ENCODE results near the gene GMCL1.

The GMCL1 gene, protein sequence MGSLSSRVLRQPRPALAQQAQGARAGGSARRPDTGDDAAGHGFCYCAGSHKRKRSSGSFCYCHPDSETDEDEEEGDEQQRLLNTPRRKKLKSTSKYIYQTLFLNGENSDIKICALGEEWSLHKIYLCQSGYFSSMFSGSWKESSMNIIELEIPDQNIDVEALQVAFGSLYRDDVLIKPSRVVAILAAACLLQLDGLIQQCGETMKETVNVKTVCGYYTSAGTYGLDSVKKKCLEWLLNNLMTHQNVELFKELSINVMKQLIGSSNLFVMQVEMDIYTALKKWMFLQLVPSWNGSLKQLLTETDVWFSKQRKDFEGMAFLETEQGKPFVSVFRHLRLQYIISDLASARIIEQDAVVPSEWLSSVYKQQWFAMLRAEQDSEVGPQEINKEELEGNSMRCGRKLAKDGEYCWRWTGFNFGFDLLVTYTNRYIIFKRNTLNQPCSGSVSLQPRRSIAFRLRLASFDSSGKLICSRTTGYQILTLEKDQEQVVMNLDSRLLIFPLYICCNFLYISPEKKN

DNA sequence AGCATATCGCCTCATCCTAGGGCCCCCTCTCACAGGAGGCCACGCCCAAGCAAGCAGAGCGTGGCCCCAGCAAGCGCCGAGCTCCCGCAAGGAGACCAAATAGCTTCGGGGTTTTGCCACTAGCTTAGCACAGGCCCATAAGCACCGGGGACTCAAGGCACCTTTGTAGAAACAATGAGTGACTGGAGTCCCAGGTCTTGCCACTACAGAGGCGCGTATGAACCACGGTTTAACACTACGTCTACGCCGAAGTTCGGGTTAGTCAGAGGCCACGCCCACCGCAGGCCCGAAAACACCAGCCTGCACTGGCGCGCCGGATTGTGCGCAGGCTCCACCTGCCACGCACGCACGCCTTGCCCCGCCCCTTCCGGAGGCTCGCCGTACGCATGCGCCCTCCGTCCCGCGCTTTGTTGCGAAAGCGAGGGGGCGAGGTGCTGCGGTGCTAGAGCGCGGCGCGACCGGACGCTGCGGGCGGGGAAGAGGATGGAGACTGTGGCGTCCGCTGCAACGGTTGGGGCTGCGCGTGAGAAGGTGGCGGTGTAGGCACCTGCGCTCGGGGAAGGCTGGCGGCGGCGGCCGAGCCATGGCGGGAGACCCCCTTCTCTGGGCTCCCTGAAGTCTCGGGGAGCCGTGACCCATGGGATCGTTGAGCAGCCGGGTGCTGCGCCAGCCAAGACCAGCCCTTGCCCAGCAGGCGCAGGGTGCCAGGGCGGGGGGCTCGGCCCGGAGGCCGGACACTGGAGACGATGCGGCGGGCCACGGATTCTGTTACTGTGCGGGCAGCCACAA, at the start of gene GMCL1:
Gene GMCL1, plus strand, starts transcription at position 405 of the 789 bp plus-strand sequence. Its CDS starts 233 bp downstream, at position 638.
- peaks cover 4% of the 10 kb centered on the region for H3K4me1 ChIP-seq (ENCODE audit: control insufficient read depth, insufficient read depth, low read length)
- H3K27me3 ChIP-seq (ENCODE audit: control insufficient read depth, insufficient read depth, low read length) = no peaks in the 10 kb centered on the region
- peak within 1 kb of the TSS; percentile 76 for H3K4me3 ChIP-seq (ENCODE audit: low read length)
- H3K9ac ChIP-seq (ENCODE audit: low read length) = peak within 1 kb of the TSS; percentile 86
- H3K27ac ChIP-seq (ENCODE audit: low read depth, low read length) = peak within 1 kb of the TSS; percentile 99
- H3K36me3 ChIP-seq (ENCODE audit: control insufficient read depth, insufficient read depth, low read length) = no peaks in the 10 kb centered on the region

DNA sequence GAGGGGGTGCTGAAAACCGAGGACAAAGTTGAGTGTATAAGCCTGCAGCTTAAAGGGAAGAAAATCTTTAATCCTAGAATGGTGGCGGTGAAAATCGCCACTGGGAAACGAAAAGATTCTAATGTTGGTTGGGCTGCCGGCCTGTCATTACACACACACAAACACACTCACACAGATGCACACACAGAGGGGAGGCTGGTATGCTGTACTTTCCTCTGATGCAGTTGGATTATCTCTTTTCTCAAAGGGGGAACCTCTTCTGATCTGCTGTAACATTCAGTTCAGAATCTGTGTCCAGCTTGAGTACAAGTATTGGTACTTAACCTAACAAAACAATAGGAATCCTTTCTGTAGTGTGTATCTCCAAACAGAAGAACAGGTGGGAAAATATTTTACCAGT, 48.5 kb upstream of the GMCL1 start:
- no peak overlapping the region for H3K27ac ChIP-seq (ENCODE audit: low read depth, low read length)
- H3K9ac ChIP-seq (ENCODE audit: low read length) = no peak overlapping the region
- no peaks in the 10 kb centered on the region for H3K36me3 ChIP-seq (ENCODE audit: control insufficient read depth, insufficient read depth, low read length)
- H3K27me3 ChIP-seq (ENCODE audit: control insufficient read depth, insufficient read depth, low read length) = no peaks in the 10 kb centered on the region
- no peak overlapping the region for H3K4me3 ChIP-seq (ENCODE audit: low read length)
- no peaks in the 10 kb centered on the region for H3K4me1 ChIP-seq (ENCODE audit: control insufficient read depth, insufficient read depth, low read length)

DNA sequence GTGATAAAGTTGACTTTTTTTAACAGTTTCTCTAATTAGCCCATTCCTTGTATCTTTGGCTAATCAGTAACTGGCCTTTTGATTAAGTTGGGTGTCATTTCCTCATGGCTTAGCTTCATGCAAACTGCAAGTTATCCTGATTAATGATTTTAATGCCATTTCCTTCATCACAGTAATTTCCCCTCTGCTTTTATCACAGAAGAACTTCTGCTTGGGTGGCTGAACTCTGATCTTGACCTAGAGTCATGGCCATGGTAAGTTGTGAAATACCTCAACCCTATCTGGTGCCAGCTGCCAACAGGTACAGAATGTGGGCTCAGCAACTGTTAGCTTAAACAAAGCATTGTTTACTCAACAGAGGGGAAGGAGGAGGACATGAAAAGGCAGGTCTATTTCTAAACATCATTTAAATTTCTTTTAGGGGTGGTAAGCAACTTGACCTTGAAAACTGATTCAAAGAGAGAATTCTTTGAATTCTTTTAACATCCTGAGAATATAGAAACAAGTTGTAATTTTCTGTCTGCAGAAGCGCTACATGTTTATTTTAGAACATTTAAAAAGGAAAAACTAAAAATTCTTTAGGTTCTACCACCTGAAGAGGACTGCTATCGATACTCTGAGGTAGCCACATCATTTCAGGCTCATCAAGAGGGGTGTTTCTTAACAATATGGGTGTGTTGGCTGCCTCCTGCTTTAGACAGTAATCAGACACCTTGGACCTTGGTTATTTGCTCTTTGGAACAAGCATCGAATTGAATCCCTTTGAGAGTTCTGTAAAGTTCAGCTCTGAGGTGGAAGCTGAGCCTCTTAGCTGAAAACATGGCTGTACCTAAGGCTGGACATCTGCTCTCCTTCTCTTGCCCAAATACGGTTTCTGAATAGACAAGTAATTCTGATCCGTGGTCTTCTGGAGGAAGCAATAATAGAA, 47.9 kb upstream of the GMCL1 start:
- no peak overlapping the region for H3K27ac ChIP-seq (ENCODE audit: low read depth, low read length)

DNA sequence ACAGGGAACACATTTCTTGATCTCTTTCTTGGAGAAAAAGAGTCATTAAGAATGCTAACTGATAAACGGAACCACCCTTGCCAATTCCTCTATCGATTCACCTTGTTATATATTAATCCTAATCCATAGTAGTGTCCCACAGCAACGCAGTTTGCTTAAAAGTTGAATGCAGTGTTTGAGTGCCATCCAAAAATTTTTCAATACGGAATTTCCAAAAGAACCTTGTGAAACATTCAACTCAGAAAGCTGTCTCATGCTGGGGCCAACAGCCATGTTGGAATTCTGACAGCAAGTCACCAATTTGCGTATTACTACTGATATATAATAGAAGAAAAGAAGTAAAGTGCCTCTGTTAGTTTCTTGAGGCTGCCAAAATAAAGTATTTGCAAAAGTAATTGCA, 45.2 kb upstream of the GMCL1 start:
- H3K9ac ChIP-seq (ENCODE audit: low read length) = no peak overlapping the region
- H3K36me3 ChIP-seq (ENCODE audit: control insufficient read depth, insufficient read depth, low read length) = peaks cover 5% of the 10 kb centered on the region
- no peaks in the 10 kb centered on the region for H3K27me3 ChIP-seq (ENCODE audit: control insufficient read depth, insufficient read depth, low read length)
- H3K27ac ChIP-seq (ENCODE audit: low read depth, low read length) = no peak overlapping the region
- no peak overlapping the region for H3K4me3 ChIP-seq (ENCODE audit: low read length)
- peaks cover 1% of the 10 kb centered on the region for H3K4me1 ChIP-seq (ENCODE audit: control insufficient read depth, insufficient read depth, low read length)

More for the DNA sequence above, 47.9 kb upstream of the GMCL1 start:
- no peak overlapping the region for H3K9ac ChIP-seq (ENCODE audit: low read length)
- no peak overlapping the region for H3K4me3 ChIP-seq (ENCODE audit: low read length)
- no peaks in the 10 kb centered on the region for H3K4me1 ChIP-seq (ENCODE audit: control insufficient read depth, insufficient read depth, low read length)
- no peaks in the 10 kb centered on the region for H3K36me3 ChIP-seq (ENCODE audit: control insufficient read depth, insufficient read depth, low read length)
- no peaks in the 10 kb centered on the region for H3K27me3 ChIP-seq (ENCODE audit: control insufficient read depth, insufficient read depth, low read length)

DNA sequence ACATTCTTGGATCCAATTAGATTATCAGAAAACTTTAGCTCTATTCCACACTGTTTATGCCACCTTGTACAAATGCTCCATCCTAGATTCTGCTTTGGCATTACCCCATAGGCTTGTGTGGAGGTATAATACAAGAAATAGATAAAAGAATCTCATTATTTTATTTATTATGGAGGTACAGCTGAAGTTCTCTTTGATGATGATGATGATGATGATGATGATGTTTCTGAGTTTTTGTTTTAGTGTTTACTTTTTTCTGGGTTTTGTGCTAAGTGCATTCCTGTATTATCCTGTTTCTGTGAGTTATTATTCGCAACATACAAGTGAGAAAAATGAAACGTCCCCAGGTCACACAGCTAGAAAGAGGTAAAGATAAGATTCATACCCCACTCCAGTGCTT, 44.1 kb upstream of the GMCL1 start:
- peaks cover 12% of the 10 kb centered on the region for H3K4me1 ChIP-seq (ENCODE audit: control insufficient read depth, insufficient read depth, low read length)
- no peak overlapping the region for H3K4me3 ChIP-seq (ENCODE audit: low read length)
- H3K36me3 ChIP-seq (ENCODE audit: control insufficient read depth, insufficient read depth, low read length) = peaks cover 5% of the 10 kb centered on the region
- no peak overlapping the region for H3K27ac ChIP-seq (ENCODE audit: low read depth, low read length)
- H3K9ac ChIP-seq (ENCODE audit: low read length) = no peak overlapping the region
- no peaks in the 10 kb centered on the region for H3K27me3 ChIP-seq (ENCODE audit: control insufficient read depth, insufficient read depth, low read length)

DNA sequence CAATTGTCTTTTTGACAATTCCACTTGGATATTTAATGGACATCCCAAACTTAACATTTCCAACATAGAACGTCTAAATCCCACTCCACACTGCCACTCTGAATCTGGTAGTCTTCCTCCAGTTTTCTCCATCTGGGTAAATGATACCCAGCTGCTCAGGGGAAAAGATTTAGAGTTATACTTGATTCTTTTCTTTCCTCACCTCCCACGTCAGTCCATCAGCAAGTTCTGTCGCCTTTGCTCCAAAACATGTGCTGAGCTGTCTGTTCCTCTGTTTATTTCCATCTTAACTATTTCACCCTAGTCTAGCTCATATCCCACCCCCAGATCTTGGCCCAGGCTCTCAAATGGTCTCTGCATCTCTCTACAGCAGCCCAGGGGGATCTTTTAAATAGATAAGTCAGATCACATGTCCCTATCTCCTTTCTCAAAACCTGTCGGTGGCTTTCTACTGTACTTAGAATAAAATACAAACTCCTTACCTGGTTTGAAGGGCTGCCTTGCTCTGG, 43.4 kb upstream of the GMCL1 start:
- Histone ChIP-seq H3K27me3 (ENCODE audit: control insufficient read depth, insufficient read depth, low read length) (no peaks in the 10 kb centered on the region), H3K4me3 (ENCODE audit: low read length) (no peak overlapping the region), H3K36me3 (ENCODE audit: control insufficient read depth, insufficient read depth, low read length) (peaks cover 5% of the 10 kb centered on the region), H3K9ac (ENCODE audit: low read length) (no peak overlapping the region), H3K4me1 (ENCODE audit: control insufficient read depth, insufficient read depth, low read length) (peaks cover 18% of the 10 kb centered on the region), H3K27ac (ENCODE audit: low read depth, low read length) (no peak overlapping the region)

DNA sequence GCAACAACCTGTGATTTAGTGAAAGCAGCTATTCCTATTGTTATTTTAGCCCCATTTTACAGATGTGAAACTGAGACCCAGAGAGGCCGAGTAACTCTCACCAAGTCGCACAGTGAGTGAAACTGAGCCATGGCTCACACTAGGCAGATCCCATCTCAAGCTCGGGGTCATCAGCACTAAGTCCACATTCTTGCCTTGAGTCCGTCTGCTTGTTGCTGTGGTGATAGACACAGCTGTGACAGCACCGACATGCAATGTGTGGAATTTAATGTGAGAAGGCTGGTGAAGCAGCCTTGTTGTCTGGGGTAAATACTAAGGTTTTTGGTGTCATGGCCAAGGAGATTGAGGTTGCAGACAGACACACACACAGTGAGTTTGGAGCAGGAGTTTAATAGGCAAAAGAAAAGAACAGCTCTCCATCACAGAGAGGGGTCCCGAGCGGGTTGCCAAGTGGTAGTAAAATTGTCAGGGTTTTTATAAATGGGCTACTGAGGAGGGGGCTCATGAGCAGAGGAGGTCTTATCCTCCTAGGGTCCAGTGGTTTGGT, 40.2 kb upstream of the GMCL1 start:
- Histone ChIP-seq H3K27ac (ENCODE audit: low read depth, low read length) (peak overlapping the region; percentile 68), H3K4me3 (ENCODE audit: low read length) (no peak overlapping the region), H3K27me3 (ENCODE audit: control insufficient read depth, insufficient read depth, low read length) (no peaks in the 10 kb centered on the region), H3K9ac (ENCODE audit: low read length) (no peak overlapping the region), H3K36me3 (ENCODE audit: control insufficient read depth, insufficient read depth, low read length) (peaks cover 7% of the 10 kb centered on the region), H3K4me1 (ENCODE audit: control insufficient read depth, insufficient read depth, low read length) (peaks cover 18% of the 10 kb centered on the region)

DNA sequence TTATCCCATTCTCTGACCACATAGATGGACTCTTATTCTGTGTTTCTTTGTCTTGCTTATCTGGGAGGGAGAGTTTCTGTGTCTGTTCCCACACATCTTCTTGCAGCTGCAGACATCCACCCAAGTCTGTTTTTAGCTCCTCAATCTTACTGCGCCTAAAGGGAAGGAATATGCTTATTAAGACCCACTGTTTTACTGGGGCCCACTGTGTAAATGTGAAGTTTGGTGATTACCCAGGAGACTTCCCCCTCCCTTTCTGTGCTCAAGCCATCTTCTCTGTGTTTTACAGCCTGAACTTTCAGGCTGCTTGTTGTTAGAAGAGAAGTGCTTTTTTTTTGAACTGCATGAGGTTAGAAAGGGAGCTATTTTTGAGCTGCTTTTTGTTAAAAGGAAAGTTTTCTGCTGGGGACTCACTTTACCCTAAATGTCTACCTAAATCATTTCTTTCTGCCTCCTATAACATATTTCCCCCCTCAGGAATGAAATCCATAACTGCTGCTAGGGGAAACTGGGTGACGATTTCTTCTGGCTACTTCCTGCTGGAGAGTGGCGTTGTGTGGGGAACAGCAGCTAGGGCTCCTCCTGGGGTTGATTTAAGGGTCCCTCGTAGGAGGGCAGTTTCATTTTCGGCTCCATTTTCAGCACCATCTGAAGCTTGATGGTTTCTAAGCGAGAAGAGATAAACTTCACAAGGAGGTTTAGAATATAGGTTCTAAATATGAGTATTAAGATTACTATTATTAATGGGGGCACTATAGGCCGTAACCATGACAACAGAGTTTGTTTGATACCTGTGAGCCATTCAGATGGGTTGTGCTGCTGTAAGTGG, 39.5 kb upstream of the GMCL1 start:
- H3K27ac ChIP-seq (ENCODE audit: low read depth, low read length) = peak overlapping the region; percentile 68
- H3K36me3 ChIP-seq (ENCODE audit: control insufficient read depth, insufficient read depth, low read length) = peaks cover 10% of the 10 kb centered on the region
- peaks cover 18% of the 10 kb centered on the region for H3K4me1 ChIP-seq (ENCODE audit: control insufficient read depth, insufficient read depth, low read length)
- no peak overlapping the region for H3K9ac ChIP-seq (ENCODE audit: low read length)
- H3K27me3 ChIP-seq (ENCODE audit: control insufficient read depth, insufficient read depth, low read length) = no peaks in the 10 kb centered on the region
- H3K4me3 ChIP-seq (ENCODE audit: low read length) = peak overlapping the region; percentile 30

DNA sequence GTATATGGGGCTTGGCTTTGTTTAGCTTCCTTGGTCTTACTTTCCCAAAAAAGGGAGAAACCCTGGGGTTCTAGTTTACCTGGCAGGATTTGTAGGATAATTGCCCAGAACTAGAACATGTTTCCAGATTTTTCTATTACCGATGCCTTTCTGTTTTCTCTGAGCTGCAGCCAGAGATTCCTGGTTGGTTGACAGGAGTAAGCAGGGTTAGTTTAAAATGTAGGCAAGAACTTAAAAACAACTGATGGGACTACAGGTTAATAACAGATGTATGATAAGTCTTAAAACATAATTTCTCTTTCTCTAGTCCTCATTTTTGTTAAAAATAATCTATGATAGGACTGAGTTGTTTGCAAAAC, 38.9 kb upstream of the GMCL1 start:
- Histone ChIP-seq H3K27me3 (ENCODE audit: control insufficient read depth, insufficient read depth, low read length) (no peaks in the 10 kb centered on the region), H3K9ac (ENCODE audit: low read length) (no peak overlapping the region), H3K36me3 (ENCODE audit: control insufficient read depth, insufficient read depth, low read length) (peaks cover 10% of the 10 kb centered on the region), H3K27ac (ENCODE audit: low read depth, low read length) (peak overlapping the region; percentile 68), H3K4me3 (ENCODE audit: low read length) (no peak overlapping the region), H3K4me1 (ENCODE audit: control insufficient read depth, insufficient read depth, low read length) (peaks cover 18% of the 10 kb centered on the region)

DNA sequence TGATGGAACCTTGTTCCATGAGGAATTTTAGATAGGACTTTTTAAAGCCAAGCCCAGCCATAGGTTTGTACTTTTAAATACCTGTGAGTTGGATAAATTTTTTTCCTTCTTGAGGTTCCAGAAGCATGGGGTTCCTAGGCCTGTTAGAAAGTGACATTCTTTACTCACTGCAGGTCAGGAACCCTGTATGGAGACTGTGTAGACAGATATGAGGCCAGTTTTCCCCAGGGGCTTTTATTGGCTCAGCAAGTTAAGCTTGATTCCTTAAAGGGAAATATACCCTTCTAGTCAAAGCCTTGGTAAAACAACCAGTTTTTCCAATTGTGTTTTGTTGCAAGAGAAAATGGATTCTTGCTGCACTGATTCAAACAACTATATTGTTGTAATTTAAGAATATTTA, 38.4 kb upstream of the GMCL1 start:
- H3K27me3 ChIP-seq (ENCODE audit: control insufficient read depth, insufficient read depth, low read length) = no peaks in the 10 kb centered on the region
- peaks cover 10% of the 10 kb centered on the region for H3K36me3 ChIP-seq (ENCODE audit: control insufficient read depth, insufficient read depth, low read length)
- peak overlapping the region; percentile 68 for H3K27ac ChIP-seq (ENCODE audit: low read depth, low read length)
- H3K9ac ChIP-seq (ENCODE audit: low read length) = no peak overlapping the region
- H3K4me3 ChIP-seq (ENCODE audit: low read length) = no peak overlapping the region
- H3K4me1 ChIP-seq (ENCODE audit: control insufficient read depth, insufficient read depth, low read length) = peaks cover 18% of the 10 kb centered on the region

DNA sequence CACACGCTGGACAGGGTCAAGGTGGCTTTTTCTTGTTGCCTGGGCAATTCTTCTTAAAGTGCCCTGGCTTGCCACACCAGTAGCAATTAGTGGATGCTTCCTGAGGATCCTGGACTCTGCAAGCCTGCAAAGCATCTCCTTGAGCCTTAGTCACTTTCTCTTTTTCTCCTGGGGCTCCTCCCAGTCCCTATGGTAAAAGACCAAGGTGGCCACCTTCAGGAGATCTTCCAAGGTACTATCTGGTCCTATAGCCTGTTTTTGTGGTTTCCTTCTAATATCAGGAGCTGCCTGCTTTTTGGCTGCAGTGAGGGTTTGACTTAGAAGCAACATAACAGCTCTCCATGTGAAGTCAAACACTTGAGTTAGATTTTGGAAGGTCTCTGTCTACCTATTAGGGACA, 33.3 kb upstream of the GMCL1 start:
- peaks cover 6% of the 10 kb centered on the region for H3K4me1 ChIP-seq (ENCODE audit: control insufficient read depth, insufficient read depth, low read length)
- peaks cover 5% of the 10 kb centered on the region for H3K36me3 ChIP-seq (ENCODE audit: control insufficient read depth, insufficient read depth, low read length)

More for the DNA sequence above, 33.3 kb upstream of the GMCL1 start:
- Histone ChIP-seq H3K9ac (ENCODE audit: low read length) (no peak overlapping the region), H3K4me3 (ENCODE audit: low read length) (no peak overlapping the region), H3K27ac (ENCODE audit: low read depth, low read length) (no peak overlapping the region), H3K27me3 (ENCODE audit: control insufficient read depth, insufficient read depth, low read length) (no peaks in the 10 kb centered on the region)
